Upper lobe of right lung (tissue), 1 donor: ENCODE data around the gene SYPL2. TPM values are rescaled to one million over a fixed set of nuclear protein-coding genes. Genes with fewer than 3 reads are reported as not detected.

Experiments used
- ATAC-seq: fragments of 200-7000 bp; cut with Tn5 transposase; one replicate; pipeline ENCODE4 v1.9.1; 2020; ENCODE audit warnings: mild to moderate bottlenecking, moderate library complexity
- DNase-seq: peaks from one replicate; pipeline ENCODE4 v3.0.0-alpha.2; 2020
- H3K27ac ChIP-seq: fragments of 200-600 bp; one replicate; pipeline ENCODE4 v1.8.0; 2022
- H3K27me3 ChIP-seq: fragments of 200-600 bp; one replicate; pipeline ENCODE4 v1.8.0; 2022; ENCODE audit warnings: mild to moderate bottlenecking
- H3K36me3 ChIP-seq: fragments of 200-600 bp; one replicate; pipeline ENCODE4 v1.8.0; 2022
- H3K4me1 ChIP-seq: fragments of 200-600 bp; one replicate; pipeline ENCODE4 v1.8.0; 2022
- H3K4me3 ChIP-seq: fragments of 200-600 bp; one replicate; pipeline ENCODE4 v1.8.0; 2022; ENCODE audit warnings: mild to moderate bottlenecking
- H3K9me3 ChIP-seq: fragments of 200-600 bp; one replicate; pipeline ENCODE4 v1.8.0; 2022
- CTCF ChIP-seq: fragments of 200-600 bp; IDR thresholded peaks from one replicate; pipeline ENCODE4 v1.8.0; 2022; ENCODE audit warnings: antibody characterized with exemption
- intact Hi-C: fragments of 100-400 bp; cut with DNase I; formaldehyde crosslinking; loops from one replicate; pipeline ENCODE4 v1.11.0; 2022
- total RNA-seq: library from RNA; stranded (reverse); fragmentation: NEBNext Ultra II Directional; extraction: Animal tissue kit (Norgen Biotek cat#: 25700); gene quantifications from one replicate; pipeline ENCODE4 v1.2.1, GENCODE V29; 2021
- donor health status: DM: no; HTN: yes; CAD: no; lungs with severe emphysema.

SYPL2 gene
- total RNA-seq, 1 donor from 2014 or later, result 3.1 TPM

- TF ChIP-seq CTCF, result peak; percentile 49
- Histone ChIP-seq H3K27me3 (no peaks in the 10 kb centered on the region), H3K4me1 (peaks cover 49% of the 10 kb centered on the region), H3K4me3 (no peak overlapping the region), H3K27ac (peak overlapping the region; percentile 63), H3K36me3 (peaks cover 14% of the 10 kb centered on the region), H3K9me3 (no peaks in the 10 kb centered on the region)
- intact Hi-C loops, result no loop called here
- DNase-seq (peak; percentile 77), ATAC-seq (peak; percentile 79)
Observed at GRCh38 chr1:109499661-109500536, 33.6 kb downstream of the SYPL2 start.

- H3K36me3 ChIP-seq, result peaks cover 10% of the 10 kb centered on the region
- DNase-seq (no peak), ATAC-seq (peak; percentile 8)
- no peaks in the 10 kb centered on the region for H3K27me3 ChIP-seq
- no peak for TF ChIP-seq CTCF
- H3K4me1 ChIP-seq, result peaks cover 45% of the 10 kb centered on the region
- H3K4me3 ChIP-seq, result no peak overlapping the region
- H3K9me3 ChIP-seq, result no peaks in the 10 kb centered on the region
- H3K27ac ChIP-seq, result peak overlapping the region; percentile 63
- intact Hi-C loops, result no loop called here
Observed at GRCh38 chr1:109500941-109501381, 34.6 kb downstream of the SYPL2 start.

- H3K36me3 ChIP-seq, result peaks cover 2% of the 10 kb centered on the region
- H3K4me3 ChIP-seq, result no peak overlapping the region
- no peak for TF ChIP-seq CTCF
- intact Hi-C loops, result no loop called here
- H3K9me3 ChIP-seq, result no peaks in the 10 kb centered on the region
- H3K27ac ChIP-seq, result peak overlapping the region; percentile 11
- no peak for DNase-seq
- H3K4me1 ChIP-seq, result peaks cover 45% of the 10 kb centered on the region
- peak; percentile 55 for ATAC-seq
- H3K27me3 ChIP-seq, result no peaks in the 10 kb centered on the region
Observed at GRCh38 chr1:109501644-109502363, 35.5 kb downstream of the SYPL2 start.

GRCh38 chr1:109502364-109502851, 36.1 kb downstream of the SYPL2 start:
- peaks cover 45% of the 10 kb centered on the region for H3K4me1 ChIP-seq
- H3K9me3 ChIP-seq, result no peaks in the 10 kb centered on the region
- H3K27ac ChIP-seq, result peak overlapping the region; percentile 11
- H3K27me3 ChIP-seq, result no peaks in the 10 kb centered on the region
- no peak overlapping the region for H3K4me3 ChIP-seq
- DNase-seq (no peak), ATAC-seq (no peak)
- H3K36me3 ChIP-seq, result no peaks in the 10 kb centered on the region
- intact Hi-C loops, result no loop called here
- TF ChIP-seq CTCF, result no peak

GRCh38 chr1:109503935-109504334, 37.6 kb downstream of the SYPL2 start:
- no peak for TF ChIP-seq CTCF
- Histone ChIP-seq H3K4me3 (no peak overlapping the region), H3K27me3 (no peaks in the 10 kb centered on the region), H3K4me1 (peaks cover 41% of the 10 kb centered on the region), H3K27ac (peak overlapping the region; percentile 24), H3K9me3 (no peaks in the 10 kb centered on the region), H3K36me3 (no peaks in the 10 kb centered on the region)
- intact Hi-C loops, result no loop called here
- DNase-seq (no peak), ATAC-seq (no peak)
